Body of pancreas (tissue), 4 donors: ENCODE measurements around the gene CLEC4G.

ENCODE experiments used
- CTCF ChIP-seq, 7 experiments: fragments of 450-650 bp in 4 of 7; fragments of 200-600 bp in 3 of 7; sonication (generic) in 3 of 7; IDR thresholded peaks; one replicate each; pipeline ENCODE4 v1.5.1; 2016 to 2019; ENCODE audit warnings: antibody characterized with exemption in 7 of 7
- POLR2A ChIP-seq, 3 donors: fragments of 450-650 bp; IDR thresholded peaks; one replicate each; pipeline ENCODE4 v1.6.1; 2016; ENCODE audit warnings: antibody characterized with exemption in 3 of 3, mild to moderate bottlenecking in 2 of 3

GRCh38 chr19:7730286-7731217 lies 1.4 kb downstream of the CLEC4G start:
- TF ChIP-seq CTCF (IDR thresholded peaks at IDR 0.05) (no peak), POLR2A (IDR thresholded peaks at IDR 0.05) (no peak)
